Measurements from ENCODE around the gene RPL3.

RPL3 gene

DNA sequence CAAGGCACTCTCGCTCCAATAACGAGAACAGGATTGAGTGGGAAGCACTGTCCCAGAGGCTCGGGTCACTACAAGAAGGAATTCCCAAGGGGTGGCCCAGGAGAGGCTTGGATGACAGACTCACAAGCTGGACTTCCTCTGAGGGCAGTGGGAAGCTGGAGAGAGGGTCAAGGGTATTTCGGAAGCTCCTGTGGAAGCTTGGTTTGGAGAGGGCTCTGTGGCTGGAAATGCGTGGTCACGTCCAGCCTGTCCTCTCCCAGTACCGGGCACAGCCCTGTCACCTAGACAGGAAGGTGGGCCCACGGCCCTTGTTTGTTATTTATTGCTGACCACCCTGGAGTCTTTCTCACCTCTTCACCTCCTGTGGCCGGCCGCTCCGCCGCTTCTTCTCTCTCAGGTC, 35.7 kb upstream of the RPL3 start:
- H3K4me3 ChIP-seq (ENCODE audit: low read depth, low read length) = no peak overlapping the region
- DNase-seq (ENCODE audit: low read depth) = no peak
- no peak for TF ChIP-seq POLR2A (IDR thresholded peaks at IDR 0.05; ENCODE audit: extremely low read depth, insufficient read length)
- TF ChIP-seq MYC (IDR thresholded peaks at IDR 0.05; ENCODE audit: low read depth, low read length) = no peak
- no peak for TF ChIP-seq MAX (IDR thresholded peaks at IDR 0.05; ENCODE audit: low read depth, low read length)
- TF ChIP-seq, protein P1, sequence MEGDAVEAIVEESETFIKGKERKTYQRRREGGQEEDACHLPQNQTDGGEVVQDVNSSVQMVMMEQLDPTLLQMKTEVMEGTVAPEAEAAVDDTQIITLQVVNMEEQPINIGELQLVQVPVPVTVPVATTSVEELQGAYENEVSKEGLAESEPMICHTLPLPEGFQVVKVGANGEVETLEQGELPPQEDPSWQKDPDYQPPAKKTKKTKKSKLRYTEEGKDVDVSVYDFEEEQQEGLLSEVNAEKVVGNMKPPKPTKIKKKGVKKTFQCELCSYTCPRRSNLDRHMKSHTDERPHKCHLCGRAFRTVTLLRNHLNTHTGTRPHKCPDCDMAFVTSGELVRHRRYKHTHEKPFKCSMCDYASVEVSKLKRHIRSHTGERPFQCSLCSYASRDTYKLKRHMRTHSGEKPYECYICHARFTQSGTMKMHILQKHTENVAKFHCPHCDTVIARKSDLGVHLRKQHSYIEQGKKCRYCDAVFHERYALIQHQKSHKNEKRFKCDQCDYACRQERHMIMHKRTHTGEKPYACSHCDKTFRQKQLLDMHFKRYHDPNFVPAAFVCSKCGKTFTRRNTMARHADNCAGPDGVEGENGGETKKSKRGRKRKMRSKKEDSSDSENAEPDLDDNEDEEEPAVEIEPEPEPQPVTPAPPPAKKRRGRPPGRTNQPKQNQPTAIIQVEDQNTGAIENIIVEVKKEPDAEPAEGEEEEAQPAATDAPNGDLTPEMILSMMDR (IDR thresholded peaks at IDR 0.05; ENCODE audit: low read depth, low read length) = no peak

GRCh38 chr22:39353346-39353745, 33.9 kb upstream of the RPL3 start:
- no peak overlapping the region for H3K4me3 ChIP-seq (ENCODE audit: low read depth, low read length)
- no peak for DNase-seq (ENCODE audit: low read depth)
- TF ChIP-seq, protein P1 (IDR thresholded peaks at IDR 0.05; ENCODE audit: low read depth, low read length) = no peak
- TF ChIP-seq MYC (IDR thresholded peaks at IDR 0.05; ENCODE audit: low read depth, low read length) (no peak), POLR2A (IDR thresholded peaks at IDR 0.05; ENCODE audit: extremely low read depth, insufficient read length) (no peak), MAX (IDR thresholded peaks at IDR 0.05; ENCODE audit: low read depth, low read length) (no peak)

DNA sequence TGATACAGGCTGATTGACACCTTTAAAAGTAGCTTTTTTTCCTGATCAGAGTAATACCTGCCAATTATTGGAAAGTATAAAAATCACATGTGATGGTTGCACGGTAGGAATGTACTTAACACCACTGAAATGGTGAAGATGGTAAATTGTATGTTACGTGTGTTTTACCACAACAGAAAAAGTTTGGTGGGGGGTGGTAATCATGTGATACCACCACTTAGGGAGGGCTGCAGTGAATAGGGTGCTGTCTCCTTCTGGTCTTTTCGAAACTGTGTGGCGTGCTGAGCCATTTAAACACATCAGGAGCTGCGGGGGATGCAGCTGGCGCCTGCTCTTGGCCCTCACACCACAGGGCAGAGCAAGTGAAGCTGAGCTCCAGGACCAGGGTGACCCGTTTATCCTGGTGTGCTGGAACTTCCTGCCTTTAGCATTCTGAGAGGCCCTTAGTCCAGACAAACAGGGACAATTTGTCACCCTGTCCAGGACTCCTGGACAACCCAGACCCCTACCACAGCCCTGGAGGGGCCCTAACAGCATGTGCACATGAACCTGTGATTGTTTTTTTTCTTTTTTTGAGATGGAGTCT, 33.0 kb upstream of the RPL3 start:
- H3K4me3 ChIP-seq (ENCODE audit: low read depth, low read length) = no peak overlapping the region
- peak; percentile 44 for DNase-seq (ENCODE audit: low read depth)

DNA sequence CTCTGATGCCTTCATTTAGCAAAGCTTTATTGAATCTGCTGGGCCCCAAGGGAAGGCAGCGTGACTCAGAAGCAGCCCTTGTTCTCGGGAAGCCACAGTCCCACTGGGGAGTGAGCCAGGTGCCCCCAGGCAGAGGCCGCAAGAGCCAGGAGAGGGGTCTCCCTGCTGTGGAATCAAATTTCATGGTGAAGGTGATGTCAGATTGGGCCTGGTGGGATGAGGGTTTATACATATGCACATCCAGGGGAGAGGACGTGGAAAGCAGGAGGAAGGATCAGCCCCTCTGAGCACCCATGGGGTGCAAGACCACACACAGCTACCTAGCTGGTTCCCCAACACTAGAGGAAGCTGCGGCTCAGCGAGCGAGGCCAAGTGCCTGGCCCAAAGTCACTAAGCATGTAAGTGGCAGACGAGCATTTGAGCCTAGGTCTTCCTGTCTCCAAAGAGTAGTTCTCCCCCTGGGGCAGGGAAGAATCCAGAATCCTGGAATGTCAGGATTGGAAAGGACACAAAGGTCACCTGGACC, 32.3 kb upstream of the RPL3 start:
- H3K4me3 ChIP-seq (ENCODE audit: low read depth, low read length) = no peak overlapping the region
- peak; percentile 53; the same call in 1 of the 2 replicates for TF ChIP-seq MAX (IDR thresholded peaks at IDR 0.05; ENCODE audit: low read depth, low read length)
- TF ChIP-seq MYC (IDR thresholded peaks at IDR 0.05; ENCODE audit: low read depth, low read length) = 0 out of 2 replicates have a peak, but pooled peaks have one; percentile 52
- no peak for TF ChIP-seq POLR2A (IDR thresholded peaks at IDR 0.05; ENCODE audit: extremely low read depth, insufficient read length)
- DNase-seq (ENCODE audit: low read depth) = peak; percentile 93

More for the DNA sequence above, 33.0 kb upstream of the RPL3 start:
- TF ChIP-seq POLR2A (IDR thresholded peaks at IDR 0.05; ENCODE audit: extremely low read depth, insufficient read length) (no peak), MAX (IDR thresholded peaks at IDR 0.05; ENCODE audit: low read depth, low read length) (no peak), MYC (IDR thresholded peaks at IDR 0.05; ENCODE audit: low read depth, low read length) (no peak)
- TF ChIP-seq, protein P1 (IDR thresholded peaks at IDR 0.05; ENCODE audit: low read depth, low read length) = no peak

- DNase-seq (ENCODE audit: low read depth) = no peak
- TF ChIP-seq MYC (IDR thresholded peaks at IDR 0.05; ENCODE audit: low read depth, low read length) = no peak
- no peak for TF ChIP-seq POLR2A (IDR thresholded peaks at IDR 0.05; ENCODE audit: extremely low read depth, insufficient read length)
- H3K4me3 ChIP-seq (ENCODE audit: low read depth, low read length) = no peak overlapping the region
Observed at GRCh38 chr22:39350757-39351688, 31.6 kb upstream of the RPL3 start.

DNA sequence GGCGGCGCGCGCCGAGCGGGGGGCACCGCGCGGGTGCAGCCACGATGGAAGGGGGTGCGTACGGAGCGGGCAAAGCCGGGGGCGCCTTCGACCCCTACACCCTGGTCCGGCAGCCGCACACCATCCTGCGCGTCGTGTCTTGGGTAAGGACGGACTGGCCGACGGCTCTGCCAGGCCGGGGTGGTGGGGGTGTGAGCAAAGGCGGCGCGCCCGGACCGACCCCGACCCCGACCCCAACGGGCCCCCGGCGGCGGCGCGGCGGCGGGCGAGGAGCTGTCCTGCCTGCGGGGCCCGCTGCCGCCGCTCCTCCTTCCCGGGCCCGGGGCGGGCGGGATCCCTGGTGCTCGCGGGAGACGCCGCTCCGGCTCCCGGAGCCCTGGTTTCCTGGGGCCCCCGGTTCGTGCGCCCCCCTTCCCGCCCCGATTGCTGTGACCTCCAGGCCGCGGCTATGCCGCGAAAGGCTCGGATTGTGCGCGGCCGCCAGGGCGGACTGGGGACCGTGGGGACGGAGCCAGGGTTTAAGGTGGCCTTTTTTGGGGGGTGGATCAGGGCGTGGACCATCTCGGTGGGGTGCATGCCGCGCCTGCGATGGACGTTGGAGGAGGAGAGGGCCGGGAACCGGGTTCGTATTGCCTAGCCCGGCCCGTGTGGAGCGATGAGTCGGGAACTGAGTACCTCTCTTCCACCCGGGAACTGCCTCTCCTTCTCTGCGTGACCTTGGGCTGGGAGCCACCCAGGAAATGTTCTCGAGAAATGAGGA, 30.7 kb upstream of the RPL3 start, which contains the start of gene SYNGR1:
Gene SYNGR1 (plus strand): TSS at position 25 of the 760 bp plus-strand sequence. CDS start 20 bp downstream, at position 45.
- TF ChIP-seq MYC (IDR thresholded peaks at IDR 0.05; ENCODE audit: low read depth, low read length) = no peak
- TF ChIP-seq, protein P1 (IDR thresholded peaks at IDR 0.05; ENCODE audit: low read depth, low read length) = no peak
- no peak for TF ChIP-seq MAX (IDR thresholded peaks at IDR 0.05; ENCODE audit: low read depth, low read length)
- no peak for TF ChIP-seq POLR2A (IDR thresholded peaks at IDR 0.05; ENCODE audit: extremely low read depth, insufficient read length)
- H3K4me3 ChIP-seq (ENCODE audit: low read depth, low read length) = peak within 1 kb of the TSS; percentile 53
- DNase-seq (ENCODE audit: low read depth) = no peak
